Measurements from ENCODE around the gene PPAT. TPM values are rescaled to one million over a fixed set of nuclear protein-coding genes. Genes with fewer than 3 reads are reported as not detected.

The PPAT gene
- total RNA-seq, 2 donors from 2014 or later, result 7.0 to 12.2 TPM

- intact Hi-C loops (cut with DNase I), result no loop called here
- Histone ChIP-seq H3K4me1 (replicated peaks) (no peaks in the 10 kb centered on the region), H3K27me3 (replicated peaks; ENCODE audit: insufficient read depth) (no peaks in the 10 kb centered on the region), H3K36me3 (peaks cover 0 to 3% of the 10 kb centered on the region in 2 donors), H3K9me3 (no peaks in the 10 kb centered on the region), H3K27ac (no peak overlapping the region), H3K4me3 (no peak overlapping the region)
- no peak for DNase-seq (ENCODE audit: low spot score)
- no peak for TF ChIP-seq POLR2A (IDR thresholded peaks at IDR 0.05)
- TF ChIP-seq, protein P1, sequence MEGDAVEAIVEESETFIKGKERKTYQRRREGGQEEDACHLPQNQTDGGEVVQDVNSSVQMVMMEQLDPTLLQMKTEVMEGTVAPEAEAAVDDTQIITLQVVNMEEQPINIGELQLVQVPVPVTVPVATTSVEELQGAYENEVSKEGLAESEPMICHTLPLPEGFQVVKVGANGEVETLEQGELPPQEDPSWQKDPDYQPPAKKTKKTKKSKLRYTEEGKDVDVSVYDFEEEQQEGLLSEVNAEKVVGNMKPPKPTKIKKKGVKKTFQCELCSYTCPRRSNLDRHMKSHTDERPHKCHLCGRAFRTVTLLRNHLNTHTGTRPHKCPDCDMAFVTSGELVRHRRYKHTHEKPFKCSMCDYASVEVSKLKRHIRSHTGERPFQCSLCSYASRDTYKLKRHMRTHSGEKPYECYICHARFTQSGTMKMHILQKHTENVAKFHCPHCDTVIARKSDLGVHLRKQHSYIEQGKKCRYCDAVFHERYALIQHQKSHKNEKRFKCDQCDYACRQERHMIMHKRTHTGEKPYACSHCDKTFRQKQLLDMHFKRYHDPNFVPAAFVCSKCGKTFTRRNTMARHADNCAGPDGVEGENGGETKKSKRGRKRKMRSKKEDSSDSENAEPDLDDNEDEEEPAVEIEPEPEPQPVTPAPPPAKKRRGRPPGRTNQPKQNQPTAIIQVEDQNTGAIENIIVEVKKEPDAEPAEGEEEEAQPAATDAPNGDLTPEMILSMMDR (IDR thresholded peaks at IDR 0.05), result no peak
- TF ChIP-seq POLR2AphosphoS5 (IDR thresholded peaks at IDR 0.05), result no peak
Measured at GRCh38 chr4:56448301-56448700, 12.9 kb upstream of the PPAT start.

DNA sequence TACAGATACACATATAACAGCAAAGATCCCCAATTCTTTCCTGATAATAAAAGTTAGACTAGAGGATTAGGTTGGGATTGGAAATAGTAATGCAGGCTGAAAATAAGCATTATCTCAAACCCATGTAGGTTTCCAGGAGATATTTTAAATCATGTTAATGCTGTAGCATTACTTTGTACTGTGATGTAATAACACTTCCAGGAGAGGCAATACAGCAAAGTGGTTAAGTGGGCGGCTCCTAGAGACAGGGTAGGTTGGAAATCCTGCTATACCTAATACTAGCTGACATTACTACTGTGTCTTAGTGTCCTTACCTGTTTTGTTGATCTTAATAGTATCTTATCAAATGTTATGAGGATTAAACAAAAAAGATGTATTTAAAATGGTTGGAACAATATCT is 10.3 kb upstream of the PPAT start:
- intact Hi-C loops (cut with DNase I), result no loop called here
- H3K27me3 ChIP-seq (replicated peaks; ENCODE audit: insufficient read depth), result no peaks in the 10 kb centered on the region
- H3K9me3 ChIP-seq, result no peaks in the 10 kb centered on the region
- H3K27ac ChIP-seq, result no peak overlapping the region
- WGBS, result 96% methylated on average over 1 of the region's 1 CpG
- H3K4me1 ChIP-seq (replicated peaks), result no peaks in the 10 kb centered on the region
- TF ChIP-seq, protein P1 (IDR thresholded peaks at IDR 0.05), result no peak
- TF ChIP-seq POLR2AphosphoS5 (IDR thresholded peaks at IDR 0.05) (no peak), POLR2A (IDR thresholded peaks at IDR 0.05) (no peak)
- no peak for DNase-seq (ENCODE audit: low spot score)
- H3K36me3 ChIP-seq, result peaks cover 0 to 3% of the 10 kb centered on the region in 2 donors
- no peak overlapping the region for H3K4me3 ChIP-seq

- no peak overlapping the region for H3K4me3 ChIP-seq
- WGBS, result 81% methylated on average over 2 of the region's 2 CpGs
- no peak for DNase-seq (ENCODE audit: low spot score)
- no peaks in the 10 kb centered on the region for H3K9me3 ChIP-seq
- TF ChIP-seq, protein P1 (IDR thresholded peaks at IDR 0.05), result no peak
- TF ChIP-seq POLR2AphosphoS5 (IDR thresholded peaks at IDR 0.05), result no peak
- H3K27me3 ChIP-seq (replicated peaks; ENCODE audit: insufficient read depth), result no peaks in the 10 kb centered on the region
- H3K4me1 ChIP-seq (replicated peaks), result no peaks in the 10 kb centered on the region
- H3K36me3 ChIP-seq, result peaks cover 0 to 3% of the 10 kb centered on the region in 2 donors
- intact Hi-C loops (cut with DNase I), result no loop called here
- no peak overlapping the region for H3K27ac ChIP-seq
Measured at GRCh38 chr4:56444719-56445118, 9.3 kb upstream of the PPAT start.

DNA sequence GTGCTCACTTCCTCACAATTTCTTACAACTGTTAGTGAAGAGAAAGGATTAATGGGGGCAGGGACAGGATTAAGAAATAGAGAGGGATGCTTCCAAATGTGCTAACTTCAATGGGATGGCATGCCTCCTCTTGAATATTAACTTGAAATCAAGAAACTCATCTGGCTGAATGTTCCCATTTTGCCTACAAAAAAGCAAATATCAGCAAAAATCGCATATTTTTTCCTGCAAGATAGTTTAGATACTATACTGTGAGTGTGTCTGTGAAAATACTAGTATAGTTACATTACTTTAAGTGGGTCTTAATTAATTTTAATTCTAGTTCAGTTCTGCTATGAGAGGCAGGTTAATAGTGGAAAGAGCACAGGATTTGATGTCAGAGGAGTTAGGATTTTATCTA is 5.6 kb upstream of the PPAT start:
- Histone ChIP-seq H3K4me1 (replicated peaks) (no peaks in the 10 kb centered on the region), H3K36me3 (peaks cover 0 to 2% of the 10 kb centered on the region in 2 donors), H3K27me3 (replicated peaks; ENCODE audit: insufficient read depth) (no peaks in the 10 kb centered on the region), H3K4me3 (no peak overlapping the region), H3K27ac (no peak overlapping the region), H3K9me3 (no peaks in the 10 kb centered on the region)
- intact Hi-C loops (cut with DNase I), result no loop called here
- 83% methylated on average over 1 of the region's 1 CpG for WGBS
- TF ChIP-seq, protein P1 (IDR thresholded peaks at IDR 0.05), result no peak
- no peak for TF ChIP-seq POLR2A (IDR thresholded peaks at IDR 0.05)
- TF ChIP-seq POLR2AphosphoS5 (IDR thresholded peaks at IDR 0.05), result no peak
- no peak for DNase-seq (ENCODE audit: low spot score)

DNA sequence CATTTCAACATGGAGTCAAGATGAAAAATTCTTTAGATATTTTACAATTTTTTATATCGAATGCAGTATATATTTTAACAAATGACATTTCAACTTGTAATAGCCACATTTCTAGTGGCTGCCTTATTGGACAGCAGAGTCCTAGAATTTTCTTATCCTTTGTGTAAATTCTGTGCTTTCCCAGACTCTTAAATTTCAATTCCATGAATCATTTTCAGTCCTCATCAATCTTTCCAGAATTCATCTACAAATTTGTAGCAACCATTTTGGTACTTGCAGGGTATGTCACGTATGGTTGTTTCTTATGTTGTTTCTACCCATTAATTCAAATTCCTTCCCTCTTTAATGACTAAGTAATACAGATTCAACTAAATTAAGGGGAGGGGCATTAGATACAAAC is 3.4 kb upstream of the PPAT start:
- H3K4me1 ChIP-seq (replicated peaks), result no peaks in the 10 kb centered on the region
- TF ChIP-seq, protein P1 (IDR thresholded peaks at IDR 0.05), result no peak
- TF ChIP-seq POLR2A (IDR thresholded peaks at IDR 0.05) (no peak), POLR2AphosphoS5 (IDR thresholded peaks at IDR 0.05) (no peak)
- no peak for DNase-seq (ENCODE audit: low spot score)
- no peaks in the 10 kb centered on the region for H3K9me3 ChIP-seq
- 93% methylated on average over 2 of the region's 2 CpGs for WGBS
- intact Hi-C loops (cut with DNase I), result loop anchor here (10.0 kb wide), 1 partner anchor 106 kb away; no protein-coding TSS in a partner anchor
- no peaks in the 10 kb centered on the region for H3K27me3 ChIP-seq (replicated peaks; ENCODE audit: insufficient read depth)
- no peak overlapping the region for H3K27ac ChIP-seq
- no peaks in the 10 kb centered on the region for H3K36me3 ChIP-seq
- no peak overlapping the region for H3K4me3 ChIP-seq

All from prostate gland (tissue), 2 donors.